Tongue (tissue), 3 donors: ENCODE data around the gene ITSN2. TPM values are rescaled to one million over a fixed set of nuclear protein-coding genes. Genes with fewer than 3 reads are reported as not detected.
A peak's percentile ranks its signal among the peaks of the same experiment; 100 is the strongest.

ENCODE experiments used
- DNase-seq: peaks from one replicate; pipeline ENCODE4 v3.0.0-alpha.2; 2015
- small RNA-seq: library from RNA; depleted of rRNA; stranded (forward); fragments of <200 nt; gene quantifications from one replicate; pipeline ENCODE3, GENCODE V24; 2014; ENCODE audit warnings: low replicate concordance
- total RNA-seq: library from RNA; depleted of rRNA; stranded (reverse); fragments of >200 nt; gene quantifications from one replicate; pipeline ENCODE4 v1.2.3, GENCODE V29; 2014

Gene ITSN2
- total RNA-seq, 1 donor from 2014 or later, result 44.4 TPM

DNA sequence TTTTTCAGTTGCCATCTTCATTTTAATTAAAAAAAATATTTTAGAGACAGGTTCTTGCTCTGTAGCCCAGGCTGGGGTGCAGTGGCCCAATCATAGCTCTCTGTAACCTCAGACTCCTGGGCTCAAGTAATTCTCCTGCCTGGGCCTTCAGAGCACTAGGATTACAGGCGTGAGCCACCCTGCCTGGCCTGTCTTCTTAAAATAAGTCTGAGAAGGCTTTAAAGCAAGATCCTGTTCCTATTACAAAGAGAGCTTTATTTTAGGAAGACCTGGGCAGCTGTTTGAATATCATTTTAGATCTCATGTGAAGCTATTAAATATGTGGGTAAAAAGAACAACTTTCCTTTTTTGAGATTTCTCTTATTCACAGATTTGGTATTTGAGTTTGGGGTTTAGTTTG is 184.0 kb downstream of the ITSN2 start:
- peak; percentile 20 for DNase-seq

- DNase-seq, result no peak
Measured at GRCh38 chr2:24175631-24176187, 184.6 kb downstream of the ITSN2 start.

GRCh38 chr2:24174851-24175277 is 185.5 kb downstream of the ITSN2 start, which contains the start of gene FAM228A:
TSS of gene FAM228A (plus strand) at chr2:24175053. CDS start at chr2:24175481, 428 bp downstream.
- DNase-seq, result no peak

GRCh38 chr2:24169023-24169422 is 191.3 kb downstream of the ITSN2 start:
- no peak for DNase-seq

DNA sequence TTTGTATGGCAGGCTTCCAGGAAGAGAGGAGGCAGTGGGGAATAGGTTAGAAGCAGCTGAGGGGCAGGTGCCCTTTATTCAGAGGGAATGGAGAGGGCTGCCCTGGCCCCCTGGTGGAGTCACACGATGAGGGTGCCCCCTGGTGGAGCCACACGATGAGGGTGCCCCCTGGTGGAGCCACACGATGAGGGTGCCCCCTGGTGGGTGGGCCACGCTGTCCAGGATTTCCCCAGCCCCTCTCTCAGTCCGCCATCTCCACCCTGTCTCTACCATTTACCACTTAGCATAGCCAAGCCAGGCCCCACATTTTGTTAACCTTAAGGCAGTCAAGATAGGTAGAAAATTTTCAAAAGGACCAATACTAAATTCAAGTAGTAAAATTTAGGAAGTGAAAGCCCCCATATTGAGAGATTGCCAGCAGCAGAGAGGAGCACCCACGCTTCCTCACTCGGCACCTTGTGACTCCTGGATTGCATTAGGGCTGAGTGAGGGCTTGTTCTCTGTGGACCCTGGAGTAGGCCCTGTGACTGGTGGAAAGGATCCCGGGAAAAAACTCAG is 195.8 kb downstream of the ITSN2 start:
- no peak for DNase-seq

- no peak for DNase-seq
Measured at GRCh38 chr2:24163601-24164000, 196.7 kb downstream of the ITSN2 start.

DNA sequence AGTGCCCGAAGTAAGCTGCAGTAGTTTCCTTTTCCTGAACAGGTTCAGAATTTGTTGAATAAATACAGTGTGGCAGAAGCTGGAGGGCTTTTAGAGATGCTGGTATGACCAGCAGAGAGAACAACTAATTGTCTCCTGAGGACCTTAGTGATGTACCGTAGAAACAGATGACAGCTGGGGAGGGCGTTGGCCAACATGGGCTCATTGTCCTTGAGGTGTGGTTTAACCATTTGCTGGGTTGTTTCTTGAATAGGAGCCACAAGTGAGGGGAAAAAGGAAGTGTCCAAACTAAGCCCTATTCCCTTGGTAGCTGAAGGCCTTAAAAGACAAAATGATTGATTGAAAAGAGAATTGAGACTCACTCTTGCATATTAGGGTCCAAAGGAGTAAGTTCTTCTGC is 197.2 kb downstream of the ITSN2 start:
- no peak for DNase-seq

GRCh38 chr2:24162494-24162893 is 197.8 kb downstream of the ITSN2 start:
- DNase-seq, result no peak

- DNase-seq, result no peak
Measured at GRCh38 chr2:24160761-24161160, 199.6 kb downstream of the ITSN2 start.

DNA sequence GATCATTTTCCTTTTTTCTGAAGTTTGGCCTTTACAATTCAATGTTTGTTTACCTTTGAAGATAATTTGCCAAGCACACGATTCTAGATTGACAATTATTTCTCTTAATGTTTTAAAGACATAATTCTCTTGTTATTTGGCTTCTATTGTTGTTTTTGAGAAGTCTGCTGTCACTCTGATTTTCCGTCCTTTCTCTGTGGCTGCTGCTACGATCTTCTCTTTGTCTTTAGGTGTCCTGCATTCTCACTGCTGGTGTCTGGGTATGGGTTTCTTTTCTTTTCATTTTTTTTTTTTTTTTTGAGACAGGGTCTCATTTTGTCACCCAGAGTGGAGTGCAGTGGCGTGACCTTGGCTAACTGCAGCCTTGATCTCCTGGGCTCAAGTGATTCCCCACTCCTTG is 200.6 kb downstream of the ITSN2 start:
- DNase-seq, result no peak

- DNase-seq, result no peak
Measured at GRCh38 chr2:24158131-24158530, 202.2 kb downstream of the ITSN2 start.

- no peak for DNase-seq
Measured at GRCh38 chr2:24153478-24153877, 206.9 kb downstream of the ITSN2 start.

Small RNA genes within 50 kb of the gene (small RNA-seq; reads per million reads assigned to genes)
- not detected for gene HMGN2P20
- gene RF00602, result not detected

Other genes starting within 250 kb of the ITSN2 start
- not detected for gene PFN4, start 237.2 kb downstream of the ITSN2 start, total RNA-seq
- 39.4 TPM for gene FAM228B, start 237.1 kb downstream of the ITSN2 start, total RNA-seq
- 1.3 TPM for gene FAM228A, start 185.5 kb downstream of the ITSN2 start, total RNA-seq
- 113 TPM for gene NCOA1, start 130.7 kb upstream of the ITSN2 start, total RNA-seq